ENCODE measurements around the gene APBA2.
"Not testable (repeated sequence)": the region's sequence is repeated elsewhere in the genome, so short reads cannot be mapped to it uniquely, and the experiment has no call there.

APBA2 gene

GRCh38 chr15:29016518-29016917, 130.7 kb downstream of the APBA2 start:
- Histone ChIP-seq H3K36me3 (no peaks in the 10 kb centered on the region), H3K4me1 (peaks cover 4% of the 10 kb centered on the region; the same call in 1 of the 2 replicates), H3K9me3 (no peaks in the 10 kb centered on the region; the same call in 1 of the 2 replicates), H3K4me3 (ENCODE audit: low read depth, low read length) (no peak overlapping the region), H3K27me3 (no peaks in the 10 kb centered on the region)
- TF ChIP-seq CTCF (IDR thresholded peaks at IDR 0.05; ENCODE audit: low read depth, low read length): no peak
- no peak for DNase-seq

GRCh38 chr15:29018120-29018805, 132.5 kb downstream of the APBA2 start:
- Histone ChIP-seq H3K4me3 (ENCODE audit: low read depth, low read length) (no peak overlapping the region), H3K9me3 (no peaks in the 10 kb centered on the region; the same call in 1 of the 2 replicates), H3K27me3 (no peaks in the 10 kb centered on the region), H3K36me3 (no peaks in the 10 kb centered on the region), H3K4me1 (peaks cover 4% of the 10 kb centered on the region; the same call in 1 of the 2 replicates)
- DNase-seq: no peak
- TF ChIP-seq CTCF (IDR thresholded peaks at IDR 0.05; ENCODE audit: low read depth, low read length): no peak

- H3K4me1 ChIP-seq: peaks cover 4% of the 10 kb centered on the region; the same call in 1 of the 2 replicates
- TF ChIP-seq CTCF (IDR thresholded peaks at IDR 0.05; ENCODE audit: low read depth, low read length): no peak
- H3K4me3 ChIP-seq (ENCODE audit: low read depth, low read length): no peak overlapping the region
- H3K9me3 ChIP-seq: no peaks in the 10 kb centered on the region; the same call in 1 of the 2 replicates
- H3K36me3 ChIP-seq: no peaks in the 10 kb centered on the region
- H3K27me3 ChIP-seq: no peaks in the 10 kb centered on the region
- no peak for DNase-seq
Observed at GRCh38 chr15:29018995-29019976, 133.5 kb downstream of the APBA2 start.

GRCh38 chr15:29021857-29022256, 136.1 kb downstream of the APBA2 start:
- no peak for DNase-seq
- H3K4me1 ChIP-seq: no peaks in the 10 kb centered on the region; the same call in 1 of the 2 replicates
- TF ChIP-seq CTCF (IDR thresholded peaks at IDR 0.05; ENCODE audit: low read depth, low read length): no peak
- no peak overlapping the region for H3K4me3 ChIP-seq (ENCODE audit: low read depth, low read length)
- H3K9me3 ChIP-seq: no peaks in the 10 kb centered on the region; the same call in 1 of the 2 replicates
- H3K36me3 ChIP-seq: no peaks in the 10 kb centered on the region
- no peaks in the 10 kb centered on the region for H3K27me3 ChIP-seq

GRCh38 chr15:29024662-29025061, 138.9 kb downstream of the APBA2 start:
- H3K9me3 ChIP-seq: no peaks in the 10 kb centered on the region
- no peak for TF ChIP-seq CTCF (IDR thresholded peaks at IDR 0.05; ENCODE audit: low read depth, low read length)
- no peak overlapping the region for H3K4me3 ChIP-seq (ENCODE audit: low read depth, low read length)
- DNase-seq: no peak
- no peaks in the 10 kb centered on the region for H3K36me3 ChIP-seq
- no peaks in the 10 kb centered on the region; the same call in 1 of the 2 replicates for H3K4me1 ChIP-seq
- H3K27me3 ChIP-seq: no peaks in the 10 kb centered on the region

GRCh38 chr15:29025411-29025810, 139.6 kb downstream of the APBA2 start:
- not testable (repeated sequence) for H3K9me3 ChIP-seq; H3K27me3 ChIP-seq; DNase-seq; H3K4me3 ChIP-seq (ENCODE audit: low read depth, low read length); H3K4me1 ChIP-seq; H3K36me3 ChIP-seq

GRCh38 chr15:29028158-29028557, 142.4 kb downstream of the APBA2 start:
- not testable (repeated sequence) for DNase-seq; H3K4me1 ChIP-seq; H3K36me3 ChIP-seq; H3K4me3 ChIP-seq (ENCODE audit: low read depth, low read length); H3K9me3 ChIP-seq; H3K27me3 ChIP-seq

Measured in BE2C (cell line).